ENCODE measurements around the gene IGF1R. TPM values are rescaled to one million over a fixed set of nuclear protein-coding genes. Genes with fewer than 3 reads are reported as not detected.

The IGF1R gene
- total RNA-seq, 2 donors from 2014 or later = 115 to 119 TPM

- H3K4me1 Mint-ChIP-seq = peaks cover 12% of the 10 kb centered on the region
- 90 to 93% methylated on average over 5 to 6 of the region's 6 CpGs for WGBS, 2 experiments (ENCODE audit: insufficient coverage in 1 of 2, insufficient read length in 1 of 2)
These were observed 301.3 kb downstream of the IGF1R start for GRCh38 chr15:98949624-98950023.

GRCh38 chr15:98950248-98950647 lies 301.9 kb downstream of the IGF1R start:
- H3K27ac ChIP-seq (ENCODE audit: low read depth, low read length) = no peak overlapping the region
- Mint-ChIP-seq H3K4me1 (peaks cover 12% of the 10 kb centered on the region), H3K9me3 (no peaks in the 10 kb centered on the region), H3K36me3 (ENCODE audit: low read depth) (peaks cover 75% of the 10 kb centered on the region), H3K27me3 (ENCODE audit: insufficient read depth) (no peaks in the 10 kb centered on the region), H3K27ac (no peak overlapping the region), H3K4me3 (no peak overlapping the region)
- H3K9me3 ChIP-seq (ENCODE audit: control insufficient read depth, low read length) = no peaks in the 10 kb centered on the region
- no peaks in the 10 kb centered on the region for H3K27me3 ChIP-seq (ENCODE audit: control insufficient read depth, insufficient read depth, low read length, poor library complexity, severe bottlenecking)
- peaks cover 23% of the 10 kb centered on the region for H3K4me1 ChIP-seq (ENCODE audit: control insufficient read depth, insufficient read depth, low read length)
- H3K4me3 ChIP-seq (ENCODE audit: low read length) = no peak overlapping the region
- peaks cover 83% of the 10 kb centered on the region for H3K36me3 ChIP-seq (ENCODE audit: control insufficient read depth, insufficient read depth, low read length)
- DNase-seq = no peak
- TF ChIP-seq, protein P1, sequence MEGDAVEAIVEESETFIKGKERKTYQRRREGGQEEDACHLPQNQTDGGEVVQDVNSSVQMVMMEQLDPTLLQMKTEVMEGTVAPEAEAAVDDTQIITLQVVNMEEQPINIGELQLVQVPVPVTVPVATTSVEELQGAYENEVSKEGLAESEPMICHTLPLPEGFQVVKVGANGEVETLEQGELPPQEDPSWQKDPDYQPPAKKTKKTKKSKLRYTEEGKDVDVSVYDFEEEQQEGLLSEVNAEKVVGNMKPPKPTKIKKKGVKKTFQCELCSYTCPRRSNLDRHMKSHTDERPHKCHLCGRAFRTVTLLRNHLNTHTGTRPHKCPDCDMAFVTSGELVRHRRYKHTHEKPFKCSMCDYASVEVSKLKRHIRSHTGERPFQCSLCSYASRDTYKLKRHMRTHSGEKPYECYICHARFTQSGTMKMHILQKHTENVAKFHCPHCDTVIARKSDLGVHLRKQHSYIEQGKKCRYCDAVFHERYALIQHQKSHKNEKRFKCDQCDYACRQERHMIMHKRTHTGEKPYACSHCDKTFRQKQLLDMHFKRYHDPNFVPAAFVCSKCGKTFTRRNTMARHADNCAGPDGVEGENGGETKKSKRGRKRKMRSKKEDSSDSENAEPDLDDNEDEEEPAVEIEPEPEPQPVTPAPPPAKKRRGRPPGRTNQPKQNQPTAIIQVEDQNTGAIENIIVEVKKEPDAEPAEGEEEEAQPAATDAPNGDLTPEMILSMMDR (conservative IDR thresholded peaks at IDR 0.05) = no peak
- no peak overlapping the region for H3K9ac ChIP-seq (ENCODE audit: extremely low read depth, low read length, poor library complexity, severe bottlenecking)

More at GRCh38 chr15:98949624-98950023, 301.3 kb downstream of the IGF1R start:
- Histone ChIP-seq H3K4me3 (ENCODE audit: low read length) (no peak overlapping the region), H3K4me1 (ENCODE audit: control insufficient read depth, insufficient read depth, low read length) (peaks cover 23% of the 10 kb centered on the region), H3K27me3 (ENCODE audit: control insufficient read depth, insufficient read depth, low read length, poor library complexity, severe bottlenecking) (no peaks in the 10 kb centered on the region), H3K36me3 (ENCODE audit: control insufficient read depth, insufficient read depth, low read length) (peaks cover 83% of the 10 kb centered on the region), H3K9me3 (ENCODE audit: control insufficient read depth, low read length) (no peaks in the 10 kb centered on the region), H3K27ac (ENCODE audit: low read depth, low read length) (no peak overlapping the region), H3K9ac (ENCODE audit: extremely low read depth, low read length, poor library complexity, severe bottlenecking) (no peak overlapping the region)
- TF ChIP-seq, protein P1 (conservative IDR thresholded peaks at IDR 0.05) = no peak
- H3K27ac Mint-ChIP-seq = no peak overlapping the region
- H3K36me3 Mint-ChIP-seq (ENCODE audit: low read depth) = peaks cover 75% of the 10 kb centered on the region
- H3K9me3 Mint-ChIP-seq = no peaks in the 10 kb centered on the region
- H3K27me3 Mint-ChIP-seq (ENCODE audit: insufficient read depth) = no peaks in the 10 kb centered on the region
- no peak overlapping the region for H3K4me3 Mint-ChIP-seq
- DNase-seq = no peak

GRCh38 chr15:98951004-98951403 lies 302.7 kb downstream of the IGF1R start:
- H3K4me3 Mint-ChIP-seq = no peak overlapping the region
- peaks cover 68% of the 10 kb centered on the region for H3K36me3 Mint-ChIP-seq (ENCODE audit: low read depth)
- Histone ChIP-seq H3K36me3 (ENCODE audit: control insufficient read depth, insufficient read depth, low read length) (peaks cover 81% of the 10 kb centered on the region), H3K27me3 (ENCODE audit: control insufficient read depth, insufficient read depth, low read length, poor library complexity, severe bottlenecking) (no peaks in the 10 kb centered on the region), H3K9me3 (ENCODE audit: control insufficient read depth, low read length) (no peaks in the 10 kb centered on the region), H3K4me3 (ENCODE audit: low read length) (no peak overlapping the region), H3K9ac (ENCODE audit: extremely low read depth, low read length, poor library complexity, severe bottlenecking) (no peak overlapping the region), H3K27ac (ENCODE audit: low read depth, low read length) (no peak overlapping the region), H3K4me1 (ENCODE audit: control insufficient read depth, insufficient read depth, low read length) (peaks cover 23% of the 10 kb centered on the region)
- no peaks in the 10 kb centered on the region for H3K27me3 Mint-ChIP-seq (ENCODE audit: insufficient read depth)
- H3K4me1 Mint-ChIP-seq = peaks cover 12% of the 10 kb centered on the region
- TF ChIP-seq, protein P1 (conservative IDR thresholded peaks at IDR 0.05) = no peak
- 95 to 100% methylated on average over 2 to 7 of the region's 7 CpGs for WGBS, 2 experiments (ENCODE audit: insufficient coverage in 1 of 2, insufficient read length in 1 of 2)
- DNase-seq = no peak
- no peaks in the 10 kb centered on the region for H3K9me3 Mint-ChIP-seq
- no peak overlapping the region for H3K27ac Mint-ChIP-seq
